Muscle layer of colon (tissue), 2 donors: Measurements from ENCODE around the gene PDCD2.
"Not testable (repeated sequence)": the region's sequence is repeated elsewhere in the genome, so short reads cannot be mapped to it uniquely, and the experiment has no call there.

Experiments
- H3K27ac ChIP-seq: one replicate; pipeline ENCODE4 v1.7.0; 2013; ENCODE audit warnings: low read depth, mild to moderate bottlenecking, low read length, moderate library complexity
- H3K27me3 ChIP-seq, 2 donors: one replicate each; pipeline ENCODE4 v1.7.0; 2013; ENCODE audit warnings: low read length in 2 of 2, mild to moderate bottlenecking in 2 of 2; ENCODE audit not compliant: insufficient read depth in 2 of 2, control insufficient read depth in 1 of 2
- H3K36me3 ChIP-seq: one replicate; pipeline ENCODE4 v1.7.0; 2013; ENCODE audit warnings: mild to moderate bottlenecking, low read length; ENCODE audit not compliant: insufficient read depth
- H3K4me1 ChIP-seq: one replicate; pipeline ENCODE4 v1.7.0; 2013; ENCODE audit warnings: mild to moderate bottlenecking, low read length; ENCODE audit not compliant: insufficient read depth
- H3K4me3 ChIP-seq, 2 donors: one replicate each; pipeline ENCODE4 v1.7.0; 2013; ENCODE audit warnings: low read length in 2 of 2, low read depth in 1 of 2, mild to moderate bottlenecking in 1 of 2, moderate library complexity in 1 of 2
- H3K9ac ChIP-seq: one replicate; pipeline ENCODE4 v1.7.0; 2013; ENCODE audit warnings: low read length
- H3K9me3 ChIP-seq: one replicate; pipeline ENCODE4 v1.7.0; 2013; ENCODE audit warnings: mild to moderate bottlenecking, low read length
- donor health status: abdominal sarcoma.
- donor health status: Adenocarcinoma of cecum.

The PDCD2 gene

DNA sequence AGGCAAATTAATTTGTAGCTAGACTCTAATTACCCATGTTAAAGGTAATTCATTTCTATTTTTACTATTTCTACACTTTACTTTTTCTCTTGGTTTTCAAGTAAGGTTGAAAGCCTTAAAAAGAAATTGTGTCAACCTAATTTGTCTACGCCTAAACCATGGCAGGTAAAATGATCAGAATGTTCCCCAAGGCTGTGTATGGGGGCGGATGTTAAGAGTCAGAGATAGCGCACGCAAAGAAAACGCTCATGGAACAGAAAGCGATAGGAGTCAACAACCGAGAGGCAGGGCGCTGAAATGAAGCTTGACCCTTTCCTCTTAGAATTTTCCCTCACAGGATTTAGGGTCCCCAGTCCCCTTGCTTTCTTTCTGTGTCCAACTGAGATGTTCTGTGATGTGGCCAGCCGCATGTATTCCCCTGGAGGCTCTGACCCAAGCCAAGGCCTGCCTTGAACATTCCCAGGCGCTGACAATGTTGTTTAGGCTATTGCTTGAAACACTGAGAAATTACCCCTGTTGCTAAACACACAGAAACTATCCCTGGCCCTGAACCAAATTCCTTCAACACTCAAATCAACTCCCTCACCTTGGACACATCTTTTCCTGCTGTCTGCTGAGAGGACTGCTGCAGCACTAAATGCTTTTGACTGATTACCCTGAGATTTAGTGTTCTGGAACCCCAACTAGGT, 42.3 kb downstream of the PDCD2 start:
- Histone ChIP-seq H3K36me3 (peaks cover 82% of the 10 kb centered on the region), H3K4me1 (no peaks in the 10 kb centered on the region), H3K27me3 (no peaks in the 10 kb centered on the region), H3K9me3 (no peaks in the 10 kb centered on the region), H3K4me3 (no peak overlapping the region), H3K9ac (no peak overlapping the region), H3K27ac (no peak overlapping the region)

GRCh38 chr6:170537329-170537728, 47.1 kb downstream of the PDCD2 start:
- H3K4me3 ChIP-seq, result no peak overlapping the region
- H3K9me3 ChIP-seq, result no peaks in the 10 kb centered on the region
- H3K36me3 ChIP-seq, result peaks cover 80% of the 10 kb centered on the region
- no peaks in the 10 kb centered on the region for H3K4me1 ChIP-seq
- no peak overlapping the region for H3K27ac ChIP-seq
- no peaks in the 10 kb centered on the region for H3K27me3 ChIP-seq
- no peak overlapping the region for H3K9ac ChIP-seq

DNA sequence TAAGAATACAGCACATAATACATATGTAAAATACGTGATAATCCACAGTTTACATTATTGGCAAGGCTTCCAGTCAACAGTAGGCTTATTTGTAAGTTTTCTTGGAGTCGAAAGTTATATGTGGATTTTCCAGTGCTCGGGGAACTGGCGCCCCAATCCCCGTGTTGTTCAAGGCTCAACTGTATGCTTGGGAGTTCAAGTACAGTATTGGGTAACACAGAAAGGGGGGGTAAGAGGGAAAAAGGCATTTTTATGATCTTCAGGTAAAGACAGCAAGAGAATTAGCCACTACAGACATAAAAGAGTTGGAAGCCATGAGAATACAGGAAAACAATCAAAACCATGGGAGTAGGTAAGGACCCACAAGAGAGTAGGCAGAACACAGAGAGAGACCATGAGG, 47.8 kb downstream of the PDCD2 start:
- Histone ChIP-seq H3K4me1 (no peaks in the 10 kb centered on the region), H3K4me3 (no peak overlapping the region), H3K27me3 (no peaks in the 10 kb centered on the region), H3K9me3 (no peaks in the 10 kb centered on the region), H3K27ac (no peak overlapping the region), H3K36me3 (peaks cover 79% of the 10 kb centered on the region), H3K9ac (no peak overlapping the region)

- Histone ChIP-seq H3K4me1 (no peaks in the 10 kb centered on the region), H3K4me3 (no peak overlapping the region), H3K9ac (no peak overlapping the region), H3K9me3 (no peaks in the 10 kb centered on the region), H3K27me3 (no peaks in the 10 kb centered on the region), H3K27ac (no peak overlapping the region), H3K36me3 (peaks cover 68% of the 10 kb centered on the region)
Measured at GRCh38 chr6:170535004-170535403, 49.4 kb downstream of the PDCD2 start.

GRCh38 chr6:170533792-170534191, 50.6 kb downstream of the PDCD2 start:
- no peak overlapping the region for H3K4me3 ChIP-seq
- H3K9me3 ChIP-seq, result no peaks in the 10 kb centered on the region
- no peak overlapping the region for H3K27ac ChIP-seq
- no peaks in the 10 kb centered on the region for H3K4me1 ChIP-seq
- H3K27me3 ChIP-seq, result no peaks in the 10 kb centered on the region
- H3K9ac ChIP-seq, result no peak overlapping the region
- H3K36me3 ChIP-seq, result peaks cover 64% of the 10 kb centered on the region

DNA sequence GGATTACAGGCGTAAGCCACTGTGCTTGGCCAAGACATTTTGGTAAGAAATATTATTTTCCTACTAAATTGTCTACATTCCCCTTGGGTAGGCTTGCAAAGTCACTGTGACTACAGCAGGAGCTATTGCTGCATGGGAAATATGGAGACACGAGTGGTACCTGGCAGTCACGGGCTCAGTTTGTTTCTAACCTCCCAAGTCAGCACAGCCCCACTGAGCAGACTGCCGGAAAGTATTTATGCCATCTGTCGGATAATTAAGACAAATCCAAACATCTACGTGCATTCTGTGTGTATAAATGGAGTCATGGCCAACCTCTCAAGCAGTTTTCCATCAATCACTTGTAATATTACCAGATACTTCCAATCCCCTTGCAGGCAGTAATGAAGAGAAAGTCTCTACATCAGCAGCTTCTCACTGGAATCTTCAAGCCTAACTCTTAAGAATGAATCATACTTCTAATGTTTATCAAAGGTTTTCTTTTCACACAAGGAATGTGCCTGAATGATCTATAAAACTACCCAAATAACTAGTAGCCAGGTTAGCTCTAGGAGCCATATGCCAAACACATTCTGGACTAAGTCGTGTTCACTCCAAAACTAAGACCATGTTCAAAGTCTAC, 51.5 kb downstream of the PDCD2 start:
- no peak overlapping the region for H3K27ac ChIP-seq
- no peaks in the 10 kb centered on the region for H3K27me3 ChIP-seq
- H3K36me3 ChIP-seq, result peaks cover 56% of the 10 kb centered on the region

DNA sequence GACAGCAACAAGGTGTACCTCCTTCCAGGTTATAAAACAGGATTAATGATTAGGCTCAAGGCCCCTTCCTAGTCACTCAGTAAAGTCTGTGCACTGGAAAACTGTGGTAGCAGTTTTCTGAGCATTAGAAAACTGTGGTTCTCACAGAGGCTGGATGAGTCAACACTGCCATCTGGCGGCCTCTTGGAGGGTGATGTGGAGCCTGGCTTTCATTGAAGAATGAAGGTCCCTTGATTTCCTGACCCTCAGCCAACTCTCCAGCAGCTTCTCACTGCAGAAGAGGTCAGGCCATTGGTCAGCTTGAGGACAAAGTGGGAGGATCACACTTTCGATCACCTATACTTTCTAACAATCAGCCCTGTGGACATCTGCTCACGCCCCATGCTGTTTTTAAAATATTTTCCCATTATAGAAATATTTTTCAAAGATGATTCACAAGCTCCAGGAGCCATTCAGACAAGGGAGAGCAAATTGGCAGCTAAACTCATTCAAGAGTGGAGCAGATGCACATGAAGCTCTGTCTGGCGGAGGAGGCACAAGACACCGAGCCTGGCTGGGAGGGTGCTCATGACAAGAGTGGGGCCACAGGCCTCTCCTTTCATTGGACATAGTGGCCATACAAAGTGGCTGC, 54.5 kb downstream of the PDCD2 start:
- H3K9ac ChIP-seq, result no peak overlapping the region
- H3K36me3 ChIP-seq, result peaks cover 26% of the 10 kb centered on the region
- no peaks in the 10 kb centered on the region for H3K9me3 ChIP-seq
- H3K4me1 ChIP-seq, result no peaks in the 10 kb centered on the region
- no peaks in the 10 kb centered on the region for H3K27me3 ChIP-seq
- no peak overlapping the region for H3K4me3 ChIP-seq
- no peak overlapping the region for H3K27ac ChIP-seq

More for the DNA sequence above, 51.5 kb downstream of the PDCD2 start:
- no peaks in the 10 kb centered on the region for H3K4me1 ChIP-seq
- H3K9me3 ChIP-seq, result no peaks in the 10 kb centered on the region
- no peak overlapping the region for H3K9ac ChIP-seq
- no peak overlapping the region for H3K4me3 ChIP-seq

- not testable (repeated sequence) for H3K27me3 ChIP-seq, H3K9me3 ChIP-seq, H3K4me1 ChIP-seq, H3K4me3 ChIP-seq, H3K27ac ChIP-seq, H3K9ac ChIP-seq
- H3K36me3 ChIP-seq, result peaks cover 12% of the 10 kb centered on the region
Measured at GRCh38 chr6:170527995-170528394, 56.4 kb downstream of the PDCD2 start.

GRCh38 chr6:170525795-170526194, 58.6 kb downstream of the PDCD2 start:
- H3K36me3 ChIP-seq, result no peaks in the 10 kb centered on the region
- H3K4me3 ChIP-seq, result no peak overlapping the region
- H3K4me1 ChIP-seq, result no peaks in the 10 kb centered on the region
- H3K27ac ChIP-seq, result no peak overlapping the region
- H3K9ac ChIP-seq, result no peak overlapping the region
- H3K9me3 ChIP-seq, result no peaks in the 10 kb centered on the region
- no peaks in the 10 kb centered on the region for H3K27me3 ChIP-seq
